Type B pancreatic cell (in vitro differentiated cells): ENCODE results near the gene PLPP3. TPM values are rescaled to one million over a fixed set of nuclear protein-coding genes. Genes with fewer than 3 reads are reported as not detected.

Experiments
- DNase-seq: peaks from one replicate; pipeline ENCODE4 v3.0.0; 2021; ENCODE audit warnings: mixed read lengths; ENCODE audit not compliant: unreplicated experiment; ENCODE audit errors: extremely low spot score
- H3K27ac Mint-ChIP-seq: 2 replicates; pipeline ENCODE4 v1.8.0; 2021; ENCODE audit warnings: mild to moderate bottlenecking, mixed read lengths
- H3K27me3 Mint-ChIP-seq: 2 replicates; pipeline ENCODE4 v1.8.0; 2021; ENCODE audit warnings: mixed read lengths
- H3K36me3 Mint-ChIP-seq: 2 replicates; pipeline ENCODE4 v1.8.0; 2021; ENCODE audit warnings: mixed read lengths
- H3K4me1 Mint-ChIP-seq: one replicate; pipeline ENCODE4 v1.8.0; 2021; ENCODE audit warnings: mixed read lengths; ENCODE audit not compliant: unreplicated experiment
- H3K4me3 Mint-ChIP-seq: 2 replicates; pipeline ENCODE4 v1.8.0; 2021; ENCODE audit warnings: mild to moderate bottlenecking, mixed read lengths
- H3K9me3 Mint-ChIP-seq: 2 replicates; pipeline ENCODE4 v1.8.0; 2021; ENCODE audit warnings: mixed read lengths
- CTCF ChIP-seq: fragments of 200-600 bp; sonication (generic); conservative IDR thresholded peaks from 2 replicates; pipeline ENCODE4 v1.5.0; 2021; ENCODE audit warnings: antibody characterized with exemption, mild to moderate bottlenecking
- total RNA-seq: library from RNA; stranded (reverse); gene quantifications from 2 replicates; pipeline ENCODE4 v1.2.1, GENCODE V29; 2021; ENCODE audit warnings: low replicate concordance

PLPP3 gene
- total RNA-seq, 1 donor from 2014 or later = 79.0 TPM

- Mint-ChIP-seq H3K4me3 (peak overlapping the region; percentile 76), H3K27ac (peak overlapping the region; percentile 50)
Observed at GRCh38 chr1:56573311-56573710, 6.1 kb downstream of the PLPP3 start.

GRCh38 chr1:56572334-56573050, 6.9 kb downstream of the PLPP3 start:
- DNase-seq = no peak
- peak overlapping the region; percentile 79 for H3K27ac Mint-ChIP-seq
- H3K27me3 Mint-ChIP-seq = no peaks in the 10 kb centered on the region
- peaks cover 68% of the 10 kb centered on the region for H3K4me1 Mint-ChIP-seq
- TF ChIP-seq CTCF = no peak
- H3K4me3 Mint-ChIP-seq = peak overlapping the region; percentile 76
- no peaks in the 10 kb centered on the region for H3K9me3 Mint-ChIP-seq
- H3K36me3 Mint-ChIP-seq = peaks cover 36% of the 10 kb centered on the region

More at GRCh38 chr1:56573311-56573710, 6.1 kb downstream of the PLPP3 start:
- no peak for TF ChIP-seq CTCF
- Mint-ChIP-seq H3K27me3 (no peaks in the 10 kb centered on the region), H3K9me3 (no peaks in the 10 kb centered on the region), H3K4me1 (peaks cover 62% of the 10 kb centered on the region), H3K36me3 (peaks cover 30% of the 10 kb centered on the region)
- no peak for DNase-seq

GRCh38 chr1:56571448-56571847, 7.9 kb downstream of the PLPP3 start:
- no peaks in the 10 kb centered on the region for H3K9me3 Mint-ChIP-seq
- peaks cover 39% of the 10 kb centered on the region for H3K36me3 Mint-ChIP-seq
- TF ChIP-seq CTCF = no peak
- no peaks in the 10 kb centered on the region for H3K27me3 Mint-ChIP-seq
- peak overlapping the region; percentile 87 for H3K27ac Mint-ChIP-seq
- H3K4me3 Mint-ChIP-seq = peak overlapping the region; percentile 66
- DNase-seq = no peak
- peaks cover 63% of the 10 kb centered on the region for H3K4me1 Mint-ChIP-seq

- Mint-ChIP-seq H3K4me1 (peaks cover 66% of the 10 kb centered on the region), H3K9me3 (no peaks in the 10 kb centered on the region), H3K27me3 (no peaks in the 10 kb centered on the region), H3K27ac (peak overlapping the region; percentile 87), H3K4me3 (peak overlapping the region; percentile 66), H3K36me3 (peaks cover 41% of the 10 kb centered on the region)
- no peak for TF ChIP-seq CTCF
- DNase-seq = no peak
Observed at GRCh38 chr1:56570924-56571372, 8.4 kb downstream of the PLPP3 start.

GRCh38 chr1:56569661-56570060, 9.7 kb downstream of the PLPP3 start:
- H3K27ac Mint-ChIP-seq = peak overlapping the region; percentile 33
- peaks cover 48% of the 10 kb centered on the region for H3K36me3 Mint-ChIP-seq
- peaks cover 66% of the 10 kb centered on the region for H3K4me1 Mint-ChIP-seq
- H3K27me3 Mint-ChIP-seq = no peaks in the 10 kb centered on the region
- no peaks in the 10 kb centered on the region for H3K9me3 Mint-ChIP-seq
- no peak for DNase-seq
- no peak for TF ChIP-seq CTCF
- peak overlapping the region; percentile 20 for H3K4me3 Mint-ChIP-seq
